IPS-18c (cell line): ENCODE measurements around the gene HINFP.
"Not testable (repeated sequence)": the region's sequence is repeated elsewhere in the genome, so short reads cannot be mapped to it uniquely, and the experiment has no call there.

Source experiments
- H3K4me3 ChIP-seq: 2 replicates; pipeline ENCODE4 v1.7.0; 2013; ENCODE audit warnings: low read depth, mild to moderate bottlenecking, low read length, moderate library complexity; ENCODE audit not compliant: insufficient read depth
- H3K9me3 ChIP-seq: one replicate; pipeline ENCODE4 v1.6.1; 2013; ENCODE audit warnings: mild to moderate bottlenecking, low read length, moderate library complexity; ENCODE audit not compliant: control insufficient read depth, insufficient read depth

The HINFP gene

GRCh38 chr11:119139276-119139675 lies 17.9 kb downstream of the HINFP start:
- H3K9me3 ChIP-seq, H3K4me3 ChIP-seq: not testable (repeated sequence)

GRCh38 chr11:119144825-119145486 lies 23.6 kb downstream of the HINFP start:
- Histone ChIP-seq H3K9me3 (peaks cover 2% of the 10 kb centered on the region), H3K4me3 (no peak overlapping the region; the same call in 1 of the 2 replicates)

GRCh38 chr11:119145551-119145950 lies 24.2 kb downstream of the HINFP start:
- Histone ChIP-seq H3K9me3 (peaks cover 2% of the 10 kb centered on the region), H3K4me3 (no peak overlapping the region; the same call in 1 of the 2 replicates)

GRCh38 chr11:119147604-119148333 lies 26.4 kb downstream of the HINFP start:
- Histone ChIP-seq H3K4me3 (peak overlapping the region; percentile 5; the same call in 1 of the 2 replicates), H3K9me3 (peaks cover 2% of the 10 kb centered on the region)

- H3K4me3 ChIP-seq, result peak overlapping the region; percentile 76
- H3K9me3 ChIP-seq, result peaks cover 2% of the 10 kb centered on the region
These were observed 27.3 kb downstream of the HINFP start for GRCh38 chr11:119148720-119149017.

GRCh38 chr11:119149018-119149785 lies 27.8 kb downstream of the HINFP start, which contains the start of gene ABCG4:
Gene ABCG4 (plus strand): TSS chr11:119149052. CDS start chr11:119149966, 914 bp downstream.
- peak within 1 kb of the TSS; percentile 76 for H3K4me3 ChIP-seq
- peaks cover 2% of the 10 kb centered on the region for H3K9me3 ChIP-seq

GRCh38 chr11:119149786-119150275 lies 28.5 kb downstream of the HINFP start:
- peak overlapping the region; percentile 76 for H3K4me3 ChIP-seq

GRCh38 chr11:119152043-119152442 lies 30.7 kb downstream of the HINFP start:
- Histone ChIP-seq H3K9me3 (peaks cover 2% of the 10 kb centered on the region), H3K4me3 (no peak overlapping the region)

More at GRCh38 chr11:119149786-119150275, 28.5 kb downstream of the HINFP start:
- H3K9me3 ChIP-seq, result peaks cover 2% of the 10 kb centered on the region

- H3K4me3 ChIP-seq, result no peak overlapping the region
- peaks cover 2% of the 10 kb centered on the region for H3K9me3 ChIP-seq
These were observed 31.2 kb downstream of the HINFP start for GRCh38 chr11:119152604-119153003.

GRCh38 chr11:119153049-119153818 lies 31.9 kb downstream of the HINFP start:
- H3K9me3 ChIP-seq, result peaks cover 2% of the 10 kb centered on the region
- no peak overlapping the region for H3K4me3 ChIP-seq

- no peak overlapping the region for H3K4me3 ChIP-seq
- H3K9me3 ChIP-seq, result peaks cover 2% of the 10 kb centered on the region
These were observed 32.8 kb downstream of the HINFP start for GRCh38 chr11:119154178-119154577.

GRCh38 chr11:119155733-119156492 lies 34.5 kb downstream of the HINFP start:
- no peaks in the 10 kb centered on the region for H3K9me3 ChIP-seq
- H3K4me3 ChIP-seq, result no peak overlapping the region

- Histone ChIP-seq H3K9me3 (no peaks in the 10 kb centered on the region), H3K4me3 (no peak overlapping the region)
These were observed 35.1 kb downstream of the HINFP start for GRCh38 chr11:119156496-119156895.

- Histone ChIP-seq H3K4me3 (no peak overlapping the region), H3K9me3 (no peaks in the 10 kb centered on the region)
These were observed 35.7 kb downstream of the HINFP start for GRCh38 chr11:119157063-119157462.

- Histone ChIP-seq H3K9me3 (no peaks in the 10 kb centered on the region), H3K4me3 (no peak overlapping the region)
These were observed 37.1 kb downstream of the HINFP start for GRCh38 chr11:119158467-119158866.

- no peaks in the 10 kb centered on the region for H3K9me3 ChIP-seq
- H3K4me3 ChIP-seq, result no peak overlapping the region
These were observed 38.8 kb downstream of the HINFP start for GRCh38 chr11:119160151-119160550.
